ENCODE data around the gene HTT. TPM values are rescaled to one million over a fixed set of nuclear protein-coding genes. Genes with fewer than 3 reads are reported as not detected.

The HTT gene
- total and polyA plus RNA-seq, 2 of the 8 experiments (the other 6 are each of a cell fraction or from before 2014, with no cell fraction given), result 24.0 to 71.0 TPM

- POLR2A ChIA-PET (ENCODE audit: partially characterized antibody), result interaction anchor here (0.7 to 1.2 kb wide), 2 partner anchors 12 to 88 kb away, joined by 3 read pairs; no protein-coding TSS in a partner anchor
- Histone ChIP-seq H3K56ac (replicated peaks; ENCODE audit: insufficient read length, low read depth, low read length) (no peak overlapping the region), H2AK5ac (ENCODE audit: low read depth, low read length) (no peak overlapping the region), H4K5ac (ENCODE audit: insufficient read length, low read depth, low read length) (no peak overlapping the region), H3K4ac (replicated peaks; ENCODE audit: insufficient read length, low read depth, low read length) (no peak overlapping the region), H4K91ac (replicated peaks; ENCODE audit: insufficient read length, low read length) (no peak overlapping the region), H3K4me3 (ENCODE audit: extremely low read depth in 1 of 4, insufficient read depth in 2 of 4, low read depth in 3 of 4, low read length in 4 of 4) (no peak overlapping the region), H3K9ac (replicated peaks in 1 of 4; ENCODE audit: extremely low read depth in 1 of 4, low read depth in 3 of 4, low read length in 3 of 4) (no peak overlapping the region), H2BK15ac (ENCODE audit: low read length) (no peak overlapping the region), H3K36me3 (ENCODE audit: control insufficient read depth in 2 of 4, insufficient read depth in 4 of 4, low read length in 3 of 4) (no peaks in the 10 kb centered on the region), H2BK20ac (ENCODE audit: low read length) (no peak overlapping the region), H2BK12ac (ENCODE audit: low read depth, low read length) (no peak overlapping the region), H3K18ac (ENCODE audit: extremely low read depth, low read length) (no peak overlapping the region), H3K27me3 (replicated peaks in 1 of 4; ENCODE audit: control insufficient read depth in 3 of 4, extremely low read depth in 1 of 4, insufficient read depth in 3 of 4, low read length in 3 of 4) (peaks cover 0 to 2% (median 0%) of the 10 kb centered on the region in 4 experiments; a peak in 2 of 7 replicates), H3K4me2 (ENCODE audit: insufficient read depth in 1 of 2, low read depth in 2 of 2, low read length in 2 of 2) (no peak overlapping the region), H3K27ac (ENCODE audit: low read depth, low read length) (no peak overlapping the region), H3K14ac (ENCODE audit: insufficient read length) (no peak overlapping the region), H4K20me1 (replicated peaks in 1 of 2; ENCODE audit: control insufficient read depth in 1 of 2, insufficient read depth in 2 of 2, low read length in 2 of 2) (no peaks in the 10 kb centered on the region), H3K23me2 (ENCODE audit: low read depth, low read length) (no peaks in the 10 kb centered on the region), H4K8ac (ENCODE audit: extremely low read depth, insufficient read depth, low read length) (no peak overlapping the region; the same call in 1 of the 2 replicates), H2AFZ (ENCODE audit: low read length) (no peak overlapping the region; the same call in 1 of the 2 replicates), H3K9me3 (ENCODE audit: insufficient read depth in 2 of 2, low read depth in 1 of 2, low read length in 1 of 2) (no peaks in the 10 kb centered on the region), H3K4me1 (replicated peaks in 1 of 4; ENCODE audit: control insufficient read depth in 3 of 4, insufficient read depth in 4 of 4, low read length in 3 of 4) (no peaks in the 10 kb centered on the region), H3K79me1 (ENCODE audit: low read depth, low read length) (no peaks in the 10 kb centered on the region), H3K23ac (ENCODE audit: insufficient read length) (no peak overlapping the region), H2BK120ac (replicated peaks; ENCODE audit: low read depth, low read length) (no peak overlapping the region), H2BK5ac (ENCODE audit: low read depth, low read length) (no peak overlapping the region), H3K79me2 (ENCODE audit: control insufficient read depth in 1 of 2, insufficient read depth in 2 of 2, low read length in 2 of 2) (no peaks in the 10 kb centered on the region)
- CTCF ChIA-PET (ENCODE audit: partially characterized antibody), result interaction anchor here (0.7 to 12.5 kb wide), 17 partner anchors 11 to 943 kb away, joined by 3 to 89 read pairs (median 5); no protein-coding TSS in a partner anchor
- no peak for FAIRE-seq
- DNase-seq (ENCODE audit: low read depth in 1 of 2, low spot score in 2 of 2), result no peak
- 85% methylated on average over 21 of the region's 21 CpGs; no CpG with 5 or more reads in 1 of the 2 experiments for WGBS, 2 experiments (ENCODE audit: extremely low coverage in 1 of 2, insufficient coverage in 1 of 2, insufficient read length in 1 of 2, insufficient replicate concordance in 2 of 2, low coverage in 1 of 2, low lambda C conversion rate in 2 of 2, missing lambda C conversion rate in 1 of 2)
- TF ChIP-seq RXRA (IDR thresholded peaks at IDR 0.05; ENCODE audit: insufficient read depth, low read depth, low read length) (no peak), ATF3 (IDR thresholded peaks at IDR 0.05; ENCODE audit: insufficient read depth, low read depth, low read length) (no peak), TAF7 (optimal IDR thresholded peaks at IDR 0.05; ENCODE audit: borderline replicate concordance, low read depth, low read length) (no peak), BCL11A (IDR thresholded peaks at IDR 0.05; ENCODE audit: low read depth in 2 of 2, low read length in 2 of 2) (no peak), USF2 (IDR thresholded peaks at IDR 0.05; ENCODE audit: low read length) (no peak), GTF2F1 (IDR thresholded peaks at IDR 0.05; ENCODE audit: borderline replicate concordance, low read depth, low read length) (no peak)
Observed at GRCh38 chr4:3036131-3036952, 38.1 kb upstream of the HTT start.
